Measurements from ENCODE around the gene RAET1G.

RAET1G gene

GRCh38 chr6:149884617-149885016 is 38.3 kb downstream of the RAET1G start:
- H3K36me3 ChIP-seq (replicated peaks), result no peaks in the 10 kb centered on the region
- DNase-seq (ENCODE audit: low spot score in 2 of 2), result no peak
- H3K4me3 ChIP-seq, result no peak overlapping the region
- in situ Hi-C loops (cut with MboI; ENCODE audit: low sequenced_read_pairs), result no loop called here
- no peaks in the 10 kb centered on the region for H3K27me3 ChIP-seq (ENCODE audit: low read depth)
- H3K4me1 ChIP-seq, result no peaks in the 10 kb centered on the region
- no peaks in the 10 kb centered on the region for H3K9me3 ChIP-seq

- H3K4me3 ChIP-seq, result no peak overlapping the region
- H3K9me3 ChIP-seq, result no peaks in the 10 kb centered on the region
- no peak for DNase-seq (ENCODE audit: low spot score in 2 of 2)
- no peaks in the 10 kb centered on the region for H3K36me3 ChIP-seq (replicated peaks)
- in situ Hi-C loops (cut with MboI; ENCODE audit: low sequenced_read_pairs), result no loop called here
- H3K4me1 ChIP-seq, result no peaks in the 10 kb centered on the region
- H3K27me3 ChIP-seq (ENCODE audit: low read depth), result no peaks in the 10 kb centered on the region
Observed at GRCh38 chr6:149884215-149884614, 38.7 kb downstream of the RAET1G start.

DNA sequence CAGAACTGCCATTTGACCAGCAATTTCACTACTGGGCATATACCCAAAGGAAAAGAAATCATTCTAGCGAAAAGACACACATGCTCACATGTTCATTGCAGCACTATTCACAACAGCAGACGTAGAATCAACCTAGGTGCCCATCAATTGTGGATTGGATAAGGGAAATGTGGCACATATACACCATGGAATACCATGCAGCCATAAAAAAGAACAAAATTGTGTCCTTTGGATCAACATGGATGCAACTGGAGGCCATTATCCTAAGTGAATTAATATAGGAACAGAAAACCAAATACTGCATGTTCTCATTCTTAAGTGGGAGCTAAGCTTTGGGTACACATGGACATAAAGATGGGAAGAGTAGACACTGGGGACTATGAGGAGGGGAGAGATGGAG is 41.1 kb downstream of the RAET1G start:
- no peak overlapping the region for H3K4me3 ChIP-seq
- no peak for DNase-seq (ENCODE audit: low spot score in 2 of 2)
- in situ Hi-C loops (cut with MboI; ENCODE audit: low sequenced_read_pairs), result no loop called here
- no peaks in the 10 kb centered on the region for H3K36me3 ChIP-seq (replicated peaks)
- no peaks in the 10 kb centered on the region for H3K4me1 ChIP-seq
- H3K9me3 ChIP-seq, result no peaks in the 10 kb centered on the region
- H3K27me3 ChIP-seq (ENCODE audit: low read depth), result no peaks in the 10 kb centered on the region

GRCh38 chr6:149881066-149881766 is 41.7 kb downstream of the RAET1G start:
- no peak overlapping the region for H3K4me3 ChIP-seq
- in situ Hi-C loops (cut with MboI; ENCODE audit: low sequenced_read_pairs), result no loop called here
- no peaks in the 10 kb centered on the region for H3K27me3 ChIP-seq (ENCODE audit: low read depth)
- H3K9me3 ChIP-seq, result no peaks in the 10 kb centered on the region
- no peaks in the 10 kb centered on the region for H3K36me3 ChIP-seq (replicated peaks)
- no peak for DNase-seq (ENCODE audit: low spot score in 2 of 2)
- H3K4me1 ChIP-seq, result no peaks in the 10 kb centered on the region

DNA sequence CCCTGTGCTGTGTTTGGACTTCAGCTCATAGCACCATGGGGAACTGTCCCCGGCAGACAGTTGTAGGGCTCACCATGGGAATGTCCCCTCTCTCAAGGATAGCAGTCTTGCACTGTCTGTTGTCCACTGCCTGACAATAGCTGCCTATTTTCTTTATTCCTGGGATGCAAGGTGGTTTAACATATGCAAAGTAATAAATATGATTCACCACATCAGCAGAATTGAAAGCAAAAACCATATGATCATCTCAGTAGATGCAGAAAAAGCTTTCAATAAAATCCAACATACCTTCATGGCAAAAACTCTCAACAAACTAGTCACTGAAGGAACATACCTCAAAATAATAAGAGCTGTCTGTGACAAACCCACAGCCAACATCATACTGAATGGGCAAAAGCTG is 45.3 kb downstream of the RAET1G start:
- DNase-seq (ENCODE audit: low spot score in 2 of 2), result no peak
- Histone ChIP-seq H3K4me1 (no peaks in the 10 kb centered on the region), H3K27me3 (ENCODE audit: low read depth) (no peaks in the 10 kb centered on the region; the same call in 1 of the 2 replicates), H3K36me3 (replicated peaks) (no peaks in the 10 kb centered on the region), H3K4me3 (no peak overlapping the region), H3K9me3 (no peaks in the 10 kb centered on the region)
- in situ Hi-C loops (cut with MboI; ENCODE audit: low sequenced_read_pairs), result no loop called here

DNA sequence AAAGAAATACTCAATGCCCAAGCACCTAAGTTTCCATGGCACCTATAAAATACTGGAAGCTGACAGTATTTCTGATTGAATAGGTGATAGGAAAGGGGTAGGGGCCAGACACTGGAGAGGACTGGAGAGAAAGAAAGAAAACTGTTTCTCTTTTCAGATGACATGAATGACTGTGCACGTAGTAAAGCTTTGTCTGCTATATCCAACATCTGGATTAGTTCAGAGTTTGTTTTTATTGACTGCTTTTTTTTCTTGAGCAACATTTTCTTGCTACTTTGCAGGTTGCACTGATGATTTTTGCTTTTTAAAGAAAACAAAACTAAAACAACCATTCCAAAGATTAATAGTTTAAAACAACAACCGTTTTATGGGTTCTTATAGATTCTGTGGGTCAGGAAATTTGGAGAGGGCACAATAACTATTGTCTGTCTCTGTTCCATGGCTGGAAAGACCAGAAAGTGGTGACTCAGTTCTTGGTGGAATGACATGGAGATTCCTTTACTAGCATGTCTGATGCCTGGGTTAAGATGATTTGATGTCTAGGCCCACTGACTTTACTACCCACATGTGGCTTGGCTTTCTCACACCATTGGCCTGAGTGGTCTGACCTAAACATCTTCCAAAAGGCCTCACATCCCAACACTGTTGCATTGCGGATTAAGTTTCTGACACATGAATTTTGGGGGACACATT is 46.5 kb downstream of the RAET1G start:
- in situ Hi-C loops (cut with MboI; ENCODE audit: low sequenced_read_pairs), result no loop called here
- no peaks in the 10 kb centered on the region for H3K4me1 ChIP-seq
- no peak for DNase-seq (ENCODE audit: low spot score in 2 of 2)

DNA sequence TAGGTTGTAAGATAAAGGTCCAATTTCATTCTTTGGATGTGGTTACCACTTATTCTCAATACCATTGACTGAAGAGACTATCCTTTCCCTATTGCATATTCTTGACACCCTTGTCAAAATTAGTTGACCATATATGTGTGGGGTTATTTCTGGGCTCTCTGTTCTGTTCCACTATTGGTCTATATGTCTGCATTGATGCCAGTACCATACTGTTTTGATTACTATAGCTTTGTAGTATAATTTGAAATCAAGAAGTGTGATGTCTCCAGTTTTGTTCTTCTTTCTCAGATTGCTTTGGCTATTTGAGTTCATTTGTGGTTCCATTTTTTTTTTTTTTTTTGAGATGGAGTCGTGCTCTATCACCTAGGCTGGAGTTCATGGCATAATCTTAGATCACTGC is 50.7 kb downstream of the RAET1G start:
- in situ Hi-C loops (cut with MboI; ENCODE audit: low sequenced_read_pairs), result no loop called here
- DNase-seq (ENCODE audit: low spot score in 2 of 2), result no peak
- 0 out of 2 replicates have a peak, but pooled peaks cover 3% of the 10 kb centered on the region for H3K9me3 ChIP-seq
- H3K4me1 ChIP-seq, result peaks cover 2% of the 10 kb centered on the region; the same call in 1 of the 2 replicates
- H3K27me3 ChIP-seq (ENCODE audit: low read depth), result no peaks in the 10 kb centered on the region; the same call in none of the 2 replicates
- no peaks in the 10 kb centered on the region for H3K36me3 ChIP-seq (replicated peaks)
- H3K4me3 ChIP-seq, result no peak overlapping the region

More for the DNA sequence above, 46.5 kb downstream of the RAET1G start:
- Histone ChIP-seq H3K27me3 (ENCODE audit: low read depth) (no peaks in the 10 kb centered on the region; the same call in none of the 2 replicates), H3K4me3 (no peak overlapping the region), H3K36me3 (replicated peaks) (no peaks in the 10 kb centered on the region), H3K9me3 (0 out of 2 replicates have a peak, but pooled peaks cover 3% of the 10 kb centered on the region)

- DNase-seq (ENCODE audit: low spot score in 2 of 2), result no peak
- 0 out of 2 replicates have a peak, but pooled peaks cover 3% of the 10 kb centered on the region for H3K9me3 ChIP-seq
- no peak overlapping the region for H3K4me3 ChIP-seq
- peaks cover 2% of the 10 kb centered on the region; the same call in 1 of the 2 replicates for H3K4me1 ChIP-seq
- H3K27me3 ChIP-seq (ENCODE audit: low read depth), result no peaks in the 10 kb centered on the region; the same call in none of the 2 replicates
- no peaks in the 10 kb centered on the region for H3K36me3 ChIP-seq (replicated peaks)
- in situ Hi-C loops (cut with MboI; ENCODE audit: low sequenced_read_pairs), result no loop called here
Observed at GRCh38 chr6:149871182-149871581, 51.7 kb downstream of the RAET1G start.

GRCh38 chr6:149869275-149869892 is 53.5 kb downstream of the RAET1G start:
- DNase-seq (ENCODE audit: low spot score in 2 of 2), result no peak
- in situ Hi-C loops (cut with MboI; ENCODE audit: low sequenced_read_pairs), result no loop called here
- Histone ChIP-seq H3K4me1 (peaks cover 2% of the 10 kb centered on the region), H3K4me3 (no peak overlapping the region), H3K9me3 (0 out of 2 replicates have a peak, but pooled peaks cover 3% of the 10 kb centered on the region), H3K27me3 (ENCODE audit: low read depth) (no peaks in the 10 kb centered on the region; the same call in 1 of the 2 replicates), H3K36me3 (replicated peaks) (no peaks in the 10 kb centered on the region)

DNA sequence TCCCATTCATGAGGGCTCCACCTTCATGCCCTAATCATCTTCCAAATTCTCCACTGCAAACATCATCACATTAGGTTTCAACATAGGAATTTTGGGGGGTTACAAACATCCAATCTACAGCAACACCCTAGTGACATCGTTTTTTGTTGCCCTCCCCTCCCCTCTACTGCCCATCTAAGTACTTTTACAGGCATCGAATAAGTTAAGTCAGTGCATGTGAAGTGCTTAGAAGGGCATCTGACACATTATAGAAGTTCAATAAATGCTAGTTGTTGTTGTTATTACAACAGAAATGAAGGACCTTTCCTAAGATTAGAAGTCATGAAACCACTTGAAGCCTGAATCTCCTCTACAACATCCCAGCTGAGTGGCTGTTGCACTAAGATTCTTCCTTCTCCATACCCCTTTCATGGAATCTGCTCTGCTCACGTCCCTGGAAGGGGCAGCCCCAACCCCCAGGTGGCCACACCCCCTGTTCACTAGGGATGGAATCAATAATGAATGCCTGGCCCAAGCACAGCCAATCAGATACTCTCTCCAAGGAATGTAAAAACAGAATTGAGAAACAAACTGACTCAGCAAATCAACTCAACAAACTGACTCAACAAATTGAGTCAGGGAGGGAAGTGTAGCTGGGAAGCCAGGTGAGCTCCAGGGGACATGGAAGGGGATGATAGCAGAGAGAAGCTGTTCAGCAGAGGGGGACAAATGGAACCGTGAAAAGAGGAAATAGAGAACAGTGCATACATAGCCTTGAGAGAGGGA is 54.9 kb downstream of the RAET1G start:
- H3K4me1 ChIP-seq, result peaks cover 2% of the 10 kb centered on the region
- H3K27me3 ChIP-seq (ENCODE audit: low read depth), result no peaks in the 10 kb centered on the region; the same call in 1 of the 2 replicates
- in situ Hi-C loops (cut with MboI; ENCODE audit: low sequenced_read_pairs), result no loop called here
- peak in 1 of 2 experiments; percentile 35 for DNase-seq (ENCODE audit: low spot score in 2 of 2)
- 0 out of 2 replicates have a peak, but pooled peaks cover 3% of the 10 kb centered on the region for H3K9me3 ChIP-seq
- H3K36me3 ChIP-seq (replicated peaks), result no peaks in the 10 kb centered on the region
- H3K4me3 ChIP-seq, result no peak overlapping the region

All from HAP-1 (cell line).